ENCODE results near the gene GRK4. TPM values are rescaled to one million over a fixed set of nuclear protein-coding genes. Genes with fewer than 3 reads are reported as not detected.

Gene GRK4
- total RNA-seq, 1 donor from 2014 or later, result 14.9 TPM

DNA sequence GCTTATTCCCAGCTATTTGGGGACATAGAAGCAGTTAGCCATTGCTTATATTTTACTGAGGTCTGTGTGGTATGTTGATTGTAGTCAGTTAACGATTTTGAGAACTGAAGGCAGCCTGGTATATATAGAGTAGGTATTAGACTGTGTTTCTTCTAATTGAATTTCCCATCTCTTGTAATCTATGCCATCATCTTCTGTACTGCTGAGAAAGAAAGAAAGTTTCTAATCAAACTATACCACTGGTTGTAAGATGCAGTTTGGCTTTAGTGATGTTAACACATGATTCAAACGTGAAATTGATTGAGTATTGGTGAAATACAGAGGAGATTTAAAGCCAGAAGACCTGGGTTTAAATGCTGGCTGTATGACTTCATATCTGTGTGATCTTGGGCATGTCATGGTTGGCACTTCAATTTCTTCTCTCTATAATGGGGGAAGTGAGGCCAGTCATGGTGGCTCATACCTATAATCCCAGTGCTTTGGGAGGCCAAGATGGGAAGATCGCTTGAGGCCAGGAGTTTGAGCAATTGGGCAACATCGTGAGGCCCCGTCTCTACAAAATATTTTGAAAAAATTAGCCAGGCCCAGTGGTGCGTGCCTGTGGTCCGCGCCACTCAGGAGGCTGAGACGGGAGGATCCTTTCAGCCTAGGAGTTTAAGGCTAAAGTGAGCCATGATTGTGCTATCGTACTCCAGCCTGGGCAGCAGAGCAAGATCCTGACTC lies 122.7 kb downstream of the GRK4 start:
- no peak for DNase-seq (ENCODE audit: low spot score, unreplicated experiment)
- H3K9me3 Mint-ChIP-seq (ENCODE audit: low read depth), result peaks cover 3% of the 10 kb centered on the region
- H3K27ac Mint-ChIP-seq, result no peak overlapping the region
- TF ChIP-seq, protein P1, sequence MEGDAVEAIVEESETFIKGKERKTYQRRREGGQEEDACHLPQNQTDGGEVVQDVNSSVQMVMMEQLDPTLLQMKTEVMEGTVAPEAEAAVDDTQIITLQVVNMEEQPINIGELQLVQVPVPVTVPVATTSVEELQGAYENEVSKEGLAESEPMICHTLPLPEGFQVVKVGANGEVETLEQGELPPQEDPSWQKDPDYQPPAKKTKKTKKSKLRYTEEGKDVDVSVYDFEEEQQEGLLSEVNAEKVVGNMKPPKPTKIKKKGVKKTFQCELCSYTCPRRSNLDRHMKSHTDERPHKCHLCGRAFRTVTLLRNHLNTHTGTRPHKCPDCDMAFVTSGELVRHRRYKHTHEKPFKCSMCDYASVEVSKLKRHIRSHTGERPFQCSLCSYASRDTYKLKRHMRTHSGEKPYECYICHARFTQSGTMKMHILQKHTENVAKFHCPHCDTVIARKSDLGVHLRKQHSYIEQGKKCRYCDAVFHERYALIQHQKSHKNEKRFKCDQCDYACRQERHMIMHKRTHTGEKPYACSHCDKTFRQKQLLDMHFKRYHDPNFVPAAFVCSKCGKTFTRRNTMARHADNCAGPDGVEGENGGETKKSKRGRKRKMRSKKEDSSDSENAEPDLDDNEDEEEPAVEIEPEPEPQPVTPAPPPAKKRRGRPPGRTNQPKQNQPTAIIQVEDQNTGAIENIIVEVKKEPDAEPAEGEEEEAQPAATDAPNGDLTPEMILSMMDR (IDR thresholded peaks at IDR 0.05; ENCODE audit: unreplicated experiment), result no peak
- H3K4me3 Mint-ChIP-seq (ENCODE audit: low read depth), result no peak overlapping the region
- H3K36me3 Mint-ChIP-seq (ENCODE audit: insufficient read depth), result peaks cover 18% of the 10 kb centered on the region
- peaks cover 4% of the 10 kb centered on the region for H3K4me1 Mint-ChIP-seq (ENCODE audit: low read depth)
- no peaks in the 10 kb centered on the region for H3K27me3 Mint-ChIP-seq

DNA sequence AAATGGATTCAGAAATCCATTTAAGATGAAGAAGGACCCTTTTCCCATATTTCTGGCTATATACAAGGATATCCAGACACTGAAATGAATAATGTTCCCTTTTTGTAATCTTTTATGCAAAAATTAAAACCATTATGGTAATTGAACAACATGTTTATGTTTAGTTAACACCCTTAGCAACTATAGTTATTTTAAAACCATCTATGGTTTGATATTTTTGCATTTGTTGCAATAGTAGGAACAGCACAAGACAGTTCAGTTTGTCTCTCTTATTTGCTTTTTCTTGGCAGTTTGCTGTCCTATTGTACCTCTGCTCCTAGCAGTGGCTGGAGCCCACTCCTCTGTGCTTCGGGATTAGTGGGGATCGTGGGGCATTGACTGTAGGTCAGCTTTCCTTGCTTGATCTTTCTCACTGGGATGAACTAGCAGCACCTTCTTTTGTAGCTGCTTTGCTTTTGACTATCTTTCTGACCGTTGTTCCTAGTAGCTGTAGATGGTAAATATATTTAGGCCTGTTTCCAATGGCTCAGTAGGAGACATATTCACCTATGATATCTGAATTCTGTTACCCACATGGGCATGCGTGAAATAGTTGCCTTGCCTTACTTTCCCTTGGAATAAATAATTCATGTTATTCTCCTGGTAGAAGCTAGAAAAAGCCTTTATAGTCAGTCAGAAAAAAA lies 123.9 kb downstream of the GRK4 start:
- Mint-ChIP-seq H3K27ac (no peak overlapping the region), H3K4me3 (ENCODE audit: low read depth) (no peak overlapping the region), H3K36me3 (ENCODE audit: insufficient read depth) (peaks cover 22% of the 10 kb centered on the region), H3K9me3 (ENCODE audit: low read depth) (peaks cover 3% of the 10 kb centered on the region), H3K4me1 (ENCODE audit: low read depth) (peaks cover 4% of the 10 kb centered on the region), H3K27me3 (no peaks in the 10 kb centered on the region)
- DNase-seq (ENCODE audit: low spot score, unreplicated experiment), result no peak
- TF ChIP-seq, protein P1 (IDR thresholded peaks at IDR 0.05; ENCODE audit: unreplicated experiment), result no peak

Other genes starting within 250 kb of the GRK4 start
- 21.2 and 26.3 TPM in 2 replicates for gene TNIP2, start 207.2 kb upstream of the GRK4 start, total RNA-seq
- gene SH3BP2, start 170.5 kb upstream of the GRK4 start, total RNA-seq, result 67.7 and 70.8 TPM in 2 replicates
- gene ADD1, start 119.7 kb upstream of the GRK4 start, total RNA-seq, result 249 and 271 TPM in 2 replicates
- 31.5 and 33.4 TPM in 2 replicates for gene NOP14, start 165 bp upstream of the GRK4 start, total RNA-seq
- not detected in 2 replicates for gene HTT-AS, start 111.0 kb downstream of the GRK4 start, total RNA-seq
- 82.8 and 89.4 TPM in 2 replicates for gene HTT, start 111.1 kb downstream of the GRK4 start, total RNA-seq

Data from progenitor cell of endocrine pancreas (in vitro differentiated cells).